ENCODE measurements around the gene RHCE. TPM values are rescaled to one million over a fixed set of nuclear protein-coding genes. Genes with fewer than 3 reads are reported as not detected.

Gene RHCE
- 0.09 and 1.2 TPM in 2 replicates for total RNA-seq

GRCh38 chr1:25420715-25421114 is at the start of gene RHCE:
TSS of gene RHCE (minus strand) at chr1:25420825. CDS start at chr1:25420786, 39 bp downstream.

GRCh38 chr1:25430073-25430966 is 9.7 kb upstream of the RHCE start, which contains the start of gene MACO1:
TSS of gene MACO1 (plus strand) at chr1:25430897. CDS start at chr1:25431099, 202 bp downstream.

GRCh38 chr1:25338188-25338981 is 82.2 kb downstream of the RHCE start, which contains the start of gene TMEM50A:
TSS of gene TMEM50A (plus strand) at chr1:25338334. CDS start at chr1:25340487, 2,153 bp downstream.

Other genes with a start within 250 kb of the RHCE start
- gene SYF2, start 188.3 kb downstream of the RHCE start, total RNA-seq: 44.0 and 46.8 TPM in 2 replicates
- gene RSRP1, start 173.4 kb downstream of the RHCE start, total RNA-seq: 51.3 and 56.4 TPM in 2 replicates
- not detected in 2 replicates for gene RHD, start 148.3 kb downstream of the RHCE start, total RNA-seq
- 82.7 and 141 TPM in 2 replicates for gene TMEM50A, start 82.5 kb downstream of the RHCE start, total RNA-seq
- gene MACO1, start 10.1 kb upstream of the RHCE start, total RNA-seq: 8.5 and 14.2 TPM in 2 replicates
- 12.3 and 32.7 TPM in 2 replicates for gene LDLRAP1, start 122.8 kb upstream of the RHCE start, total RNA-seq
- 32.4 and 47.8 TPM in 2 replicates for gene MAN1C1, start 196.0 kb upstream of the RHCE start, total RNA-seq

Data from pericardium fibroblast (primary cell).